GM12865 (cell line): Measurements from ENCODE around the gene NFIA.

ENCODE experiments used
- DNase-seq: peaks from one replicate; pipeline ENCODE4 v3.0.0; 2010; ENCODE audit warnings: low read depth
- H3K4me3 ChIP-seq: 2 replicates; pipeline ENCODE4 v1.5.1; 2011; ENCODE audit warnings: mild to moderate bottlenecking, low read depth, low read length, control low read depth
- CTCF ChIP-seq: IDR thresholded peaks from 2 replicates; pipeline ENCODE4 v1.5.1; 2011; ENCODE audit warnings: low read length, control low read depth, low read depth, inconsistent platforms; ENCODE audit not compliant: insufficient read depth; ENCODE audit errors: missing control alignments

The NFIA gene

GRCh38 chr1:61213245-61214011 is 131.1 kb downstream of the NFIA start:
- peak; percentile 42 for DNase-seq
- no peak overlapping the region for H3K4me3 ChIP-seq
- TF ChIP-seq CTCF = no peak

DNA sequence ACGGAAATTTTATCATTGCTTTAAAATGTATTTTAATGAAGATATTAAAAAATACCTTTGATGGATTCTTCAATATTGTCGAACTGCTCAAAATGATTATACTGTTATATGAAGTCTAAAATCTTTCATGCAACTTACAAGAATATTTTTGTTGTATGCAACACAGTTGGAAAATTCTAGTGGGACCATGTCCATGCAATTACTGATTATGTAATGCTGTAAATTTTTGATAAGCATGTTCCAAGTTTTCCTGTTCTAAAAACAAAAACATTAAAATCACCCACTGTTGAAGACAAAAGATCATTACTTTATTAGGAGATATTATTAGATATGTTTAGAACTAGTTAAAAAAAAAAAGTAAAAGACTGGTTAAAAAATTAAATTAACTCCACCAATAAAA is 132.8 kb downstream of the NFIA start:
- DNase-seq = no peak
- TF ChIP-seq CTCF = no peak
- no peak overlapping the region for H3K4me3 ChIP-seq

DNA sequence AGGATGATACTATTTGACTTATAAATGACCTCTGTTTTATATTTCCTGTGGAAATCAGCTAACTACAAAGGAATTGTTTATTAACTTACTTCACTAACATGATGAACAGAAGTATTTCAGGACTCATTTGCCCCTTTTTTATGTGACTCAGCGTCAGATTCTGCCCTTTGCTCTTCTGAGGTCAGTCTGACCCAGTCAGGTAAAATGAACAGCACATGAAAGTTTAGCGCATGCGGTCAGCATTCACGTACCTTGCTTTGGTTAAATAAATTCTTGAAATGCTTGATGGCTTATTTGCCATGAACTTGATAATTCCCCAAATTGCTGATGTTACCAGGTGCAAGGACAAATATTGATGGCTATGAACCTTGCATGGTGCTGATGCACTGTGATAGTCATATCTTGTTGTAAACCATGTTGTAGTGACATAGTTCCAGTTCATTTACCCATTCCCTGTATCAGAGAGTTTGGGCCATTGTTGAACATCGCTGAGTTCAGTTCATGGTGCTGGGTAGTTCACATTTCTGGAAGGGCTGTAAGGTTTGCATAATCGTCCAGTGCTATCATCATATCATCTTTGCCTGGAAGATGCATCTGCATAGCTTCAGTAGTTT is 133.4 kb downstream of the NFIA start:
- H3K4me3 ChIP-seq = no peak overlapping the region
- DNase-seq = no peak
- no peak for TF ChIP-seq CTCF

GRCh38 chr1:61220536-61220935 is 138.2 kb downstream of the NFIA start:
- no peak overlapping the region for H3K4me3 ChIP-seq
- no peak for DNase-seq
- TF ChIP-seq CTCF = no peak

DNA sequence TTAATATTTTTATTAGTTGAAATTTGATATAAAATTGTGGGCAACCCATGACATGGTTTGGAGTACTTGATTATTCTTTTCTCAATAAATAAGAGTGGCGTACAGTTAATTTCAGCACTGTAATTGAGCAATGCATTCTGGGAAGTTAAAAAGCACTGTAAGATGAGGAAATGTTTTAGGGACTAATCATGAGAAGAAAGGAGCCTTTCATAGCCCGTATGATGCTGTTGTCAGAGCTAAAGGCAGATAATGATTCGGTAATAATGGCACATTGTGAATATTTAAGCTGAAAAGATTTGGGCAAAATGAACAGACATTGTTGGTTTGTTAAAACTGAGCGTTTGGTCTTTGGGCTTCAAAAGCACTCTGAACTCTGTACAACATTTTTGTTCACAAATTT is 139.3 kb downstream of the NFIA start:
- H3K4me3 ChIP-seq = no peak overlapping the region
- DNase-seq = no peak
- TF ChIP-seq CTCF = no peak

DNA sequence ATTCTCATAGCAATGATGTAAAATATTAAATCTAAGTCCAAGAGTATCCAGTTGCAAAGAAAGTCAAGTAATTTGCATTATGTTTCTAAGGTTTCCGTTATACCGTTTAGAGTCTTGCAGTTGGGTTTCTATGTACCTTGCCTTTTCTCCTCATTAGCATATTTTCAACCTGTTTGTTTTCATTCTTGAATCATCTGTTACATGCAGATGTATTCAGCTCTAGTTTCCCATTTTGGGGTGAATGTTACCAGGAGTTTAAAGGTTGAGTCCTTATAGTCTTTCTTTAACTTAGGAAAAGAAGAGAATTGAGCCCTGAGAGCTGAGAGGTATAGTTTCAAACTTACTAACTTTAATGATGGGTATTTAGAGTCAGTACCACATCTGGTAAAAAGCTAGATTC is 139.9 kb downstream of the NFIA start:
- DNase-seq = no peak
- no peak for TF ChIP-seq CTCF
- H3K4me3 ChIP-seq = no peak overlapping the region
